ENCODE data around the gene SHROOM4. TPM values are rescaled to one million over a fixed set of nuclear protein-coding genes. Genes with fewer than 3 reads are reported as not detected.

Gene SHROOM4
- total and polyA plus RNA-seq, 2 experiments from 2014 or later, result 1.9 to 8.5 TPM

GRCh38 chrX:50567636-50568035 is 246.4 kb downstream of the SHROOM4 start:
- Mint-ChIP-seq H3K4me1 (peaks cover 27% of the 10 kb centered on the region), H3K27ac (no peak overlapping the region), H3K4me3 (no peak overlapping the region)

More at GRCh38 chrX:50567636-50568035, 246.4 kb downstream of the SHROOM4 start:
- no peaks in the 10 kb centered on the region for H3K79me2 ChIP-seq (replicated peaks; ENCODE audit: insufficient read depth)
- DNase-seq (ENCODE audit: low spot score) (no peak), ATAC-seq (no peak)
- peaks cover 2% of the 10 kb centered on the region for H3K27me3 Mint-ChIP-seq (ENCODE audit: insufficient read depth, low read depth, poor library complexity)
- H3K27me3 ChIP-seq (ENCODE audit: insufficient read depth), result no peaks in the 10 kb centered on the region
- no peaks in the 10 kb centered on the region for H3K9me2 ChIP-seq (ENCODE audit: insufficient read depth)
- no peaks in the 10 kb centered on the region for H3F3A ChIP-seq (replicated peaks; ENCODE audit: low read depth)
- no peak overlapping the region for H3K4me3 ChIP-seq
- peaks cover 10% of the 10 kb centered on the region for H3K4me1 ChIP-seq (ENCODE audit: insufficient read depth)
- TF ChIP-seq, protein P1, sequence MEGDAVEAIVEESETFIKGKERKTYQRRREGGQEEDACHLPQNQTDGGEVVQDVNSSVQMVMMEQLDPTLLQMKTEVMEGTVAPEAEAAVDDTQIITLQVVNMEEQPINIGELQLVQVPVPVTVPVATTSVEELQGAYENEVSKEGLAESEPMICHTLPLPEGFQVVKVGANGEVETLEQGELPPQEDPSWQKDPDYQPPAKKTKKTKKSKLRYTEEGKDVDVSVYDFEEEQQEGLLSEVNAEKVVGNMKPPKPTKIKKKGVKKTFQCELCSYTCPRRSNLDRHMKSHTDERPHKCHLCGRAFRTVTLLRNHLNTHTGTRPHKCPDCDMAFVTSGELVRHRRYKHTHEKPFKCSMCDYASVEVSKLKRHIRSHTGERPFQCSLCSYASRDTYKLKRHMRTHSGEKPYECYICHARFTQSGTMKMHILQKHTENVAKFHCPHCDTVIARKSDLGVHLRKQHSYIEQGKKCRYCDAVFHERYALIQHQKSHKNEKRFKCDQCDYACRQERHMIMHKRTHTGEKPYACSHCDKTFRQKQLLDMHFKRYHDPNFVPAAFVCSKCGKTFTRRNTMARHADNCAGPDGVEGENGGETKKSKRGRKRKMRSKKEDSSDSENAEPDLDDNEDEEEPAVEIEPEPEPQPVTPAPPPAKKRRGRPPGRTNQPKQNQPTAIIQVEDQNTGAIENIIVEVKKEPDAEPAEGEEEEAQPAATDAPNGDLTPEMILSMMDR (conservative IDR thresholded peaks at IDR 0.05; ENCODE audit: low read depth in 2 of 2), result no peak
- TF ChIP-seq NANOG (IDR thresholded peaks at IDR 0.05; ENCODE audit: borderline replicate concordance), result no peak
- TF ChIP-seq ZNF331 (CRISPR knock-in tag; IDR thresholded peaks at IDR 0.05; ENCODE audit: low read depth), result no peak
- no peak for TF ChIP-seq ZNF114 (CRISPR knock-in tag; IDR thresholded peaks at IDR 0.05)
- no peak for TF ChIP-seq POLR2AphosphoS5 (IDR thresholded peaks at IDR 0.05; ENCODE audit: low read depth)
- no peak for TF ChIP-seq REST (IDR thresholded peaks at IDR 0.05; ENCODE audit: unreplicated experiment)
- no peak for TF ChIP-seq CREB1 (CRISPR knock-in tag; IDR thresholded peaks at IDR 0.05; ENCODE audit: low read depth)
- TF ChIP-seq STAT1 (IDR thresholded peaks at IDR 0.05; ENCODE audit: unreplicated experiment), result no peak
- no peak for TF ChIP-seq JUNB (IDR thresholded peaks at IDR 0.05; ENCODE audit: unreplicated experiment)
- TF ChIP-seq, protein P2, sequence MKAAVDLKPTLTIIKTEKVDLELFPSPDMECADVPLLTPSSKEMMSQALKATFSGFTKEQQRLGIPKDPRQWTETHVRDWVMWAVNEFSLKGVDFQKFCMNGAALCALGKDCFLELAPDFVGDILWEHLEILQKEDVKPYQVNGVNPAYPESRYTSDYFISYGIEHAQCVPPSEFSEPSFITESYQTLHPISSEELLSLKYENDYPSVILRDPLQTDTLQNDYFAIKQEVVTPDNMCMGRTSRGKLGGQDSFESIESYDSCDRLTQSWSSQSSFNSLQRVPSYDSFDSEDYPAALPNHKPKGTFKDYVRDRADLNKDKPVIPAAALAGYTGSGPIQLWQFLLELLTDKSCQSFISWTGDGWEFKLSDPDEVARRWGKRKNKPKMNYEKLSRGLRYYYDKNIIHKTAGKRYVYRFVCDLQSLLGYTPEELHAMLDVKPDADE (IDR thresholded peaks at IDR 0.05), result no peak
- TF ChIP-seq EZH2phosphoT487 (IDR thresholded peaks at IDR 0.05; ENCODE audit: unreplicated experiment), result no peak
- no peak overlapping the region for H3K4me2 ChIP-seq
- no peaks in the 10 kb centered on the region for H3K36me3 ChIP-seq (ENCODE audit: insufficient read depth)
- no peak overlapping the region for H3K27ac ChIP-seq (ENCODE audit: low read depth)
- peaks cover 5% of the 10 kb centered on the region; the same call in 1 of the 3 replicates for H3K9me3 Mint-ChIP-seq
- H2AFZ ChIP-seq, result no peak overlapping the region
- peaks cover 6% of the 10 kb centered on the region for H3K36me3 Mint-ChIP-seq (ENCODE audit: low read depth)
- H4K20me1 ChIP-seq (replicated peaks; ENCODE audit: insufficient read depth), result no peaks in the 10 kb centered on the region
